Stimulated activated naive CD8-positive, alpha-beta T cell treated with anti-CD3 and anti-CD28 coated beads, Interleukin-15, amount 100 ng/mL, for 72 hours (primary cell): ENCODE data around the gene NR6A1.

Experiments used
- ATAC-seq: fragments of 150-1000 bp; cut with Tn5 transposase; 2 replicates; pipeline ENCODE4 v1.10.0; 2021; ENCODE audit warnings: mild to moderate bottlenecking, moderate library complexity
- DNase-seq, 2 donors: peaks; one replicate each; pipeline ENCODE4 v3.0.0; 2021 to 2022
- H3K27ac Mint-ChIP-seq, 2 donors: one replicate each; pipeline ENCODE4 v1.8.0; 2022; ENCODE audit warnings: mild to moderate bottlenecking in 2 of 2, mixed read lengths in 2 of 2, moderate library complexity in 2 of 2
- H3K27me3 Mint-ChIP-seq: one replicate; pipeline ENCODE4 v1.8.0; 2022; ENCODE audit warnings: mixed read lengths
- H3K4me1 Mint-ChIP-seq: one replicate; pipeline ENCODE4 v1.8.0; 2022; ENCODE audit warnings: mild to moderate bottlenecking, mixed read lengths
- H3K4me3 Mint-ChIP-seq, 2 donors: one replicate each; pipeline ENCODE4 v1.8.0; 2022; ENCODE audit warnings: mild to moderate bottlenecking in 2 of 2, mixed read lengths in 2 of 2, moderate library complexity in 1 of 2
- H3K9me3 Mint-ChIP-seq, 2 donors: one replicate each; pipeline ENCODE4 v1.8.0; 2022; ENCODE audit warnings: mixed read lengths in 2 of 2

Gene NR6A1

DNA sequence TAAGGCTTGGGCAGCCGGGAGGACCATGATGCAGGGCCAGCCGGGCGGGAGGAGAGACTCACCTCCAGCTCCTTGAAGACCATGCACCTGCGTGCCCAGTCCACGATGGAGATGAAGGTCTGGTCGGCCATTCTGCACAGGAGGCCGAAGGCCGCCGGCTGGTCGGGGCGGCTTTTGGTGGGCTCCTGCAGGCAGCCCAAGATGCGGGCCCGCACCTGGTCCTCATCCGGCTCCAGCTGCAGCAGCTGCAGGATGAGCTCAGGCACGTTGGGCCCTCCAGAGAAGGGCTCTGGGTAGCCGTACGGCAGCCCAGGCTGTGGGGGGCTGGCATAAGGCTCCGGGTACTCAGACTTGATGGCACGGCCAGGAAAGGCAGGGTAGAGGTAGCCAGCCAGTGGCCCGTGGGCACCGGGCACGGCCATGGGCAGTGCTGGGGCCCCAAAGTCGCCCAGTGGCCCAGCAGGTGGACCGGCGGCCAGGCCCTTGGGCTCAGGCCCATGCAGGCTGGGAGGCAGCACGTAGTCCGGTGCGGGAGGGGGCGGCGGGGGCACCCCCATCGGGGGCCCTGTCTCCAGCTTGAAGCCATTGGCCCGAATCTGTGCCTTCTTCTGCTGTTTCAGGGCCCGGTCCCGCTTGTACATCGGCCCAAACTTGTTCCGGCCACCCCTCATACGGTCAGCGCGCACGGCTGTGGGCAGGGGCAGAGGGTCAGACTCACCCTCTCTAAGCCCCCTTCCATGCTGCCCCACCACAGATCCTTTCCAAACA lies 270.9 kb downstream of the NR6A1 start:
- Mint-ChIP-seq H3K27ac (no peak overlapping the region), H3K27me3 (peaks cover 33% of the 10 kb centered on the region)

DNA sequence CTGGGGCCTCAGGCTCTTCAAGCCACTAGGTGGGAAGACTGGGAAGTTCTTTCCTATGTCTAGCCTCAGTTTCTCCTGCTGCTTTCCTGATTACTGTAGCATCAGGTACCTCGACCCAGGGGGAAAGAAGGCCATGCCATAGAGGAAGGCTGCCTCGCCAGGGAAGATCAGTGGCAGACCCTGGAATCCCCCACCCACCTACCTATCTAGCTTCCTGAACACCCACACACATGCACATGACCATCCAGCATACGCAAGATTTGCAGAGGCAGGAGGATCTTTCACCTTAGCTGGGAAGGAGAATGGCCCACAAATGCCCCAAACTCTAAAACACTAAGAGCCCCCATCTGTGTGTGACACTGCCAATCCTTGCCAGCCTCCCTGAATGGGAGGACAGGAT lies 271.9 kb downstream of the NR6A1 start:
- no peak for DNase-seq
- H3K27me3 Mint-ChIP-seq: peaks cover 27% of the 10 kb centered on the region
- no peak overlapping the region for H3K27ac Mint-ChIP-seq
- peaks cover 60% of the 10 kb centered on the region for H3K4me1 Mint-ChIP-seq
- H3K4me3 Mint-ChIP-seq: no peak overlapping the region
- ATAC-seq: no peak
- no peaks in the 10 kb centered on the region for H3K9me3 Mint-ChIP-seq

More for the DNA sequence above, 270.9 kb downstream of the NR6A1 start:
- H3K9me3 Mint-ChIP-seq: no peaks in the 10 kb centered on the region
- no peak for DNase-seq
- ATAC-seq: no peak
- peaks cover 54% of the 10 kb centered on the region for H3K4me1 Mint-ChIP-seq
- H3K4me3 Mint-ChIP-seq: no peak overlapping the region

DNA sequence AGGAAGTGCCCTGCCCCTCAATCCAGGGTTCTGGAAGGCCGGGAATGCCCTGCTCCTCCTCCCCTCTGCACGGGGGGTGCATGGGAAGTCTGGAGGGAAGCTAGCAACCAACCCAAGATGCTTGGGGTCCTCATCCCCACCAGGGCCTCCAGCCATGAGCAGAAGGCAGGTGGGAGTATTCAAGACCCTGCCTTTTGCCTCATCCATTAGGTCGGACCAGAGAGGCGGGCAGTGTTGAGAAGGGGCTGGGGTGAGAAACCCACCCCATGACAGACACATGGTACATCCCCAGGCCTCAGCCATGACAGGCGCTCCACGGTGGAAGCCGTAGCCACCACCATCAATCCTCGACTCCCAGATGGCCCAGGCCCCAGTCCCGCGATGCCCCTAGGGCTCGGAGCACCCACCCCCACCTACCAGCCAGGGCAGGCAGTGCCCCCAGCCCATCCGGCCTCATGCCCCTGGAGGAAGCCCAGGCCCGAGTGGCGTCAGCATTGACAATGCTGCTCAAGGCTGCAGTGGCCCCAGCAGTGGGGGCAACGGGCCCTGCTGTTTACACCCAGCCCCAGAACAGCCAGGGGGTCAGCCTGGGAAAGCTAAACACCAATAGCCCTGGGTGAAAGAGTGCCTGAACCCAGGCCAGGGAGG lies 272.5 kb downstream of the NR6A1 start:
- Mint-ChIP-seq H3K4me3 (no peak overlapping the region), H3K4me1 (peaks cover 60% of the 10 kb centered on the region), H3K9me3 (no peaks in the 10 kb centered on the region), H3K27me3 (peaks cover 21% of the 10 kb centered on the region), H3K27ac (no peak overlapping the region)
- DNase-seq (no peak), ATAC-seq (no peak)

DNA sequence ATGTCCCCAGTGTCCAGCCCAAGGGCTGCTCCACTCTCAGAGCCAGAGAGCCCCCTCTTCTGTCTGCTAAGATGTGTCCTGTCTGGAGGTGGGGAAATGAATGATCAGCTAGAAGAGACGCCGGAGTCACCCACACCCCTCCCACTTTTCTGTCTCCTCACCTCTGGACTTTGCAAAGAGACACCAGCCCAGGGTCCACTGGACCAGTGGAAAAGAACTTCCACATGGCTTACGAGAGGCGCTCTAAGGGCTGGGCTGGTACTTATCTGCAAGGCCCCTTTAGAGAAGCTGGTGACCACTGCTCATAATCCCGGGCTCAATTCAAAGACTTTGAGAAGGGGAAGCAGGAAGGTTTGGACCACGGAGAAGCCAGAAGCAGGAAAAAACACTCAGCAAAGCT lies 273.1 kb downstream of the NR6A1 start:
- Mint-ChIP-seq H3K9me3 (no peaks in the 10 kb centered on the region), H3K4me3 (no peak overlapping the region), H3K4me1 (peaks cover 58% of the 10 kb centered on the region), H3K27ac (no peak overlapping the region), H3K27me3 (peaks cover 15% of the 10 kb centered on the region)
- DNase-seq (no peak), ATAC-seq (no peak)

DNA sequence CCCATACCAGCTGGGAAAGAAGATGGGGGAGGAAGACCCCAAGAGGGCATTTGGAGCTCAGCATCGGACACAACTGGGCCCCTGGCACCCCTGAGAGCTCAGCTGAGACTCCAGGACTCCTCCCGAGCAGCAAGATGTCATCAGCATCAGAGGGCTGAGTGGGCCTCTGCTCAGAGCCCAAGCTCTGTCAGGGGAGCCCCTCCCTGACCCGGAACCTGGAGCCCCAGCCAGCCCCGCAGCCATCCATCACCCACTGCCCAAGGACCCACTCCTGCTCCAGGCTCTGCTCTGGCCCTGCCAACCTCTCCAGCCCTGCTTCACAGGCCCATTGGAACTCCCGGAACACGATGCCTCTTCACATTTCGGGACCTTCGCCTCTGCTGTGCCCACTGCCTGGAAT lies 273.7 kb downstream of the NR6A1 start:
- H3K27ac Mint-ChIP-seq: peak overlapping the region in 1 of 2 donors; percentile 23
- DNase-seq: no peak
- no peak overlapping the region for H3K4me3 Mint-ChIP-seq
- no peaks in the 10 kb centered on the region for H3K9me3 Mint-ChIP-seq
- no peak for ATAC-seq
- peaks cover 10% of the 10 kb centered on the region for H3K27me3 Mint-ChIP-seq
- peaks cover 58% of the 10 kb centered on the region for H3K4me1 Mint-ChIP-seq

DNA sequence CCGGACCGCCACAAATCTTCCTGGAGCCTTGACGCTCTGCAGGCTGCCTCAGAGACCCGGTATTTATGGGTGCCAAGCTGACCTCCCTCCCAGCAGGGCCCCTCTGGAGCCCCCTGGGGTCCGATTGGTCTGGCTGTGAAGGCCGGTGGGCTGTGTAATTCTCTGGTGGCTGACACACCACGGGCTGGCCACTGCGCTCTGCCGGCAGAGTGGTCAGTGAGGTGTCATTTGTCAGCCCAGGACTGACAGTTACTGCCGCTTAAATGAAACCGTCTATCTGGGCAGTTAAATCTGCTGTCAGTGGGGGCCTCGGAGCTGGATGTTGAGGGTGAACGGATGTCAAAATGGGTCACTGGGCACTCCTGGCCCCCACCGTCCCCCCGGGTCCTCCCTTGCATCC lies 274.6 kb downstream of the NR6A1 start:
- Mint-ChIP-seq H3K9me3 (no peaks in the 10 kb centered on the region), H3K4me3 (peak overlapping the region in 1 of 2 donors; percentile 64), H3K27me3 (peaks cover under 1% of the 10 kb centered on the region), H3K27ac (peak overlapping the region; percentile 91 to 95), H3K4me1 (peaks cover 58% of the 10 kb centered on the region)
- ATAC-seq (no peak), DNase-seq (no peak)

DNA sequence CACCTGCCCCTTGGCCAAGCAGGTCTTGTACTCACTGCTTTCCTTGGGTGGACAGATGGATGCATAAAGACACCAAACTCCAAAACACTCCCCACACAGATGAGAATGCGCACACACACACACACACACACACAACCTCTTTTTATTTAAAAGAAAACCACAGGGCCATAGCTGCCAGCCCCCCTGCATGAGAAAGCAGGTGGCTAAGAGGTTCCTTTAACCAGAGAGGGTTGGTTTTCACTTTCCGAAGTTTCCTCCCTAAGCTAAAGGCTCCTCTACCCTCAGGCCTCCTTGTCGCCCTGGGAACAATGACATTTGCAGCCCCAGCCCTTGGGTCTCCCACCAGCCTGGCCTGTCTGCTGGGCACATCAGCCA lies 275.0 kb downstream of the NR6A1 start:
- ATAC-seq: no peak
- DNase-seq: no peak
- Mint-ChIP-seq H3K4me3 (peak overlapping the region in 1 of 2 donors; percentile 64), H3K27me3 (no peaks in the 10 kb centered on the region), H3K27ac (peak overlapping the region; percentile 91 to 95), H3K9me3 (no peaks in the 10 kb centered on the region), H3K4me1 (peaks cover 57% of the 10 kb centered on the region)

GRCh38 chr9:124495126-124496074 lies 275.7 kb downstream of the NR6A1 start:
- ATAC-seq: no peak
- no peak for DNase-seq
- peak overlapping the region in 1 of 2 donors; percentile 64 for H3K4me3 Mint-ChIP-seq
- no peaks in the 10 kb centered on the region for H3K27me3 Mint-ChIP-seq
- H3K27ac Mint-ChIP-seq: peak overlapping the region; percentile 91 to 95
- H3K9me3 Mint-ChIP-seq: no peaks in the 10 kb centered on the region
- H3K4me1 Mint-ChIP-seq: peaks cover 52% of the 10 kb centered on the region

DNA sequence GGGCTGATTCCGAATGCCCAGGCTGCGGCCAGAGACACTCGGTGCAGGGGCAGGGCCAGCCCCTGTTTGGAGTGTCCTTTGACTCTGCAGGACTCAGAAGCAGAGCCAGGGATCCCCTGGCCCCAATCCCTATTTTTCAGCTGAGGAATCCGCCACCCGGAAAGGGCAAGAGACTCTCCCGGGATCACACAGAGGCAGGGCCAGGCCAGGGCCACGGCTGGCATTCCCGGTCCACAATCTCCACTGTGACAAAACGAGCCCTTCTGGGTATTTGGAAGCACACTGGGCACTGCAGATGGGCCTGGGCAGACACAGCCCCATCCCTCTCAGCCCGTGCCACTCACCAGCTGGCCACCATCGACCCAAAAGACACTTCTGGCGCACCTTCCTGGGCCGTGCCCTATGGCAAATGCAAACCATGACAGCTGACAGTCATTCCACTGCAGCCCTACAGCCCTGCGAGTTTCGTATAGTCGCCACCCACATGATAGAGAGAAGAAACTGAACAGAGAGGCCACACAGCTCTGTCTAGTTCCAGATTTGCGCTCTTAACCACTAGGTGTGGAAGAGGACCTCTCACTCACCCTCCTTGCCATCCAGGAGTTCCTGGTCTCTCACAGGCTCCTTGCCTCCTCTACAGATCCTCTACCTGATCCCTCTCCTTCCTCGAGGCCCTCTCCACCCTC lies 277.2 kb downstream of the NR6A1 start:
- H3K4me1 Mint-ChIP-seq: peaks cover 41% of the 10 kb centered on the region
- H3K27ac Mint-ChIP-seq: no peak overlapping the region
- ATAC-seq (peak; percentile 38), DNase-seq (no peak)
- H3K4me3 Mint-ChIP-seq: no peak overlapping the region
- H3K27me3 Mint-ChIP-seq: no peaks in the 10 kb centered on the region
- no peaks in the 10 kb centered on the region for H3K9me3 Mint-ChIP-seq

DNA sequence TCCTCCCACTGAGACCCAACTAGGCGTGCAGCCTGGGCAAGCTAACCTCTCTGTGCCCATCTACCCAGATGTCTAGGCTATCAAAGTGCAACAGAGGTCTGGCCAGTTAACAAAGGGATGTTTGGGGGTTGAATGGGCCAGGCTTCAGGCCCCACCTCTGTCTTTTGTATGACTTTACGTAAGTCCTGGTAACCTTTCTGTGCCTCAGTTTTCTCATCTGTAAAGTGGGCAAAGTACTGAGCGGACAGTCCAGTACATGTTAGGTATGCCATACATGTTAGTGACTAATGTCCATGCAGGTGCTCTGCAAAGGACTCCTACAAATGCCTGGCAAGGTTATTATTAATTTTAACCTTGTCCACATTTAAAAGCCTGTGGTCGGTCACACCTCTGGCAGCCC lies 277.9 kb downstream of the NR6A1 start:
- Mint-ChIP-seq H3K9me3 (no peaks in the 10 kb centered on the region), H3K4me1 (peaks cover 40% of the 10 kb centered on the region), H3K4me3 (no peak overlapping the region), H3K27ac (no peak overlapping the region), H3K27me3 (no peaks in the 10 kb centered on the region)
- DNase-seq: no peak
- no peak for ATAC-seq

DNA sequence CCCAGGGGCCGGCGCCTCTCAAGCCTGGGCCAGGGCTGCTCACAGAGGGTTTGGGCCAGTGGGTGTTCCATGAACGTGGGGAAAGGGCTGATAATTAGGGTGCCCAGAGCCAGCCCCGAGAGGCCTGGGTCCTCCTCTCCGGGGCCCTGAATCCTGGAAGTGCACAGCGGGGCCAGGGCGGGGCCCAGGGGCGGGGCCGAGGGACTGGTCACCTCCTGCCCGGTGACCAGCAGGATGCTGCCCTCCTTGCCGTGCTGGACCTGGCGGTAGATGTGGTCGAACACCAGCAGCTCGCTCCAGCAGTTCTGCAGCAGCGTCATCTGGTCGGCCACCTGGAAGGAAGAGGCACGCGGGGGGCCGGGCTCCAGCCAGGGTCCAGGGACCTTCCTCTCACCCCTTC lies 278.3 kb downstream of the NR6A1 start:
- peaks cover 38% of the 10 kb centered on the region for H3K4me1 Mint-ChIP-seq
- DNase-seq (no peak), ATAC-seq (no peak)
- H3K27ac Mint-ChIP-seq: no peak overlapping the region
- H3K9me3 Mint-ChIP-seq: no peaks in the 10 kb centered on the region
- H3K4me3 Mint-ChIP-seq: no peak overlapping the region
- no peaks in the 10 kb centered on the region for H3K27me3 Mint-ChIP-seq

- DNase-seq (no peak), ATAC-seq (no peak)
- H3K27ac Mint-ChIP-seq: no peak overlapping the region
- no peaks in the 10 kb centered on the region for H3K27me3 Mint-ChIP-seq
- H3K9me3 Mint-ChIP-seq: no peaks in the 10 kb centered on the region
- no peak overlapping the region for H3K4me3 Mint-ChIP-seq
- peaks cover 24% of the 10 kb centered on the region for H3K4me1 Mint-ChIP-seq
Observed at GRCh38 chr9:124491049-124491975, 279.8 kb downstream of the NR6A1 start.

- Mint-ChIP-seq H3K4me3 (no peak overlapping the region), H3K4me1 (peaks cover 11% of the 10 kb centered on the region), H3K27me3 (no peaks in the 10 kb centered on the region), H3K9me3 (no peaks in the 10 kb centered on the region), H3K27ac (no peak overlapping the region)
- DNase-seq (no peak), ATAC-seq (no peak)
Observed at GRCh38 chr9:124490004-124490403, 281.1 kb downstream of the NR6A1 start.

DNA sequence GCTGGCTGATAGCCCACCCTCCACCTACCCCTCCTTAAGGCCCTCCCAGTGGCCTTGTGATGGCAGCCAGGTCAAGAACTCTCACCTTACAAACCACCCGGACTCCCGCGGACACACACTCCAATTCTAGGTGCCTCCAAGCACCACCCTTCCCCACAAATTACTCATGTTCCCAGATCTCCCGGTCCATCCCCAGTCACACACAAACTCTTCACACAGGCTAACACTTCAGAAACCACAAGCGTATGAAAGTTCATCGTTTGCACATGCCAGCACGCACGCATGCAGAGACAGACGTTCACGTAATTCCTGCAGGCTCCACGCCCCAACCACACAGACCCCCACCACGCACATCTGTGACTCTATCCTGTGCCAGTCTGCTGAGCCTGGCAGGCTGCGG lies 281.9 kb downstream of the NR6A1 start:
- ATAC-seq: no peak
- H3K9me3 Mint-ChIP-seq: no peaks in the 10 kb centered on the region
- no peak for DNase-seq
- no peak overlapping the region for H3K4me3 Mint-ChIP-seq
- no peak overlapping the region for H3K27ac Mint-ChIP-seq
- H3K27me3 Mint-ChIP-seq: no peaks in the 10 kb centered on the region
- H3K4me1 Mint-ChIP-seq: peaks cover 6% of the 10 kb centered on the region
